ENCODE data around the gene SPEG.

SPEG gene

GRCh38 chr2:219429958-219430606, 4.6 kb upstream of the SPEG start:
- H3K4me3 ChIP-seq (ENCODE audit: control insufficient read depth, low read depth, low read length), result no peak overlapping the region
- no peak for DNase-seq (ENCODE audit: low read depth)
- TF ChIP-seq CTCF (IDR thresholded peaks at IDR 0.05; ENCODE audit: control insufficient read depth, insufficient read depth, low read depth, low read length, missing control alignments), result no peak

DNA sequence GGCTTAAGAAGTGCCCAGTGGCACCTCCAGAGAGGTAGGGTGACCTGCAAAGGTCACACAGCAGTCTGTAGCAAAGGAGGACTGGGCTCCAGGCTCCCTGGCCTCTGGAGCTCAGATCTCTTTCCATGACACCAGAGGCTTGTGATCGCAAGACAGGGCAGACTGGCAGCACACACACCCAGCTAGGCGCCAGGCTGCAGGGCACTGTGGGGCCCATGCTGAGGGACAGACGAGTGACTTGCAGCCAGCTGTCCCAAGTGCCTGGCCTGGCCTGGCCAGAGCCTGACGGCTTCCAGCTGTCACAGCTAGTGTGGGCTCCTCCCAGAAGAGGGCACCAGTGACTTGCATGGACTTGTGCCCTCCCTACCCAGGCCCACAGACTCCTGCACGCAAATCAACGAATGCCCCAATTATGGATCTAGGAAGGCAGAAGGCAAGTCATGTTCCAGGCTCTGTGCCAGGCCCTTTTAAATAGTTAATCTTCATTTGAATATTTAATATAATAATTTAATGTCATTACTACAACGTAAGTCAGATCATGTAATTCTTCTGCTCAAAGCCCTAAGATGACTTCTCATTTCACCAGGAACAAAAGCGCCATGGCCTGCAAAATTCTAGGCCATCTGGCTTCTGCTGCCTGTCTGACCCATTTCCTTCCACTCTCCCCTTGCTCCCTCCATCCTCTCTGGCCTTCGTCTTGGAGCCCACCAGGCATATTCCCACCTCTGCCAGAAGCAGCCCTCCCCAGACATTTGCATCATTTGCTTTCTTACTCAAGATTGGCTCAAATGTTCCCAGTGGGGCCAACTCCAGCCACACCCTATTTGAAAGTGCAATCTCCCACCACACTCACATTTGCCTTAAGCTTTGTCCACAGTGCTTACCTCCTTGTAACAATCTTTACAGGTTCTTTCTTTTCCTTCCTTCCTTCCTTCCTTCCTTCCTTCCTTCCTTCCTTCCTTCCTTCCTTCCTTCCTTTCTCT, 3.7 kb upstream of the SPEG start:
- TF ChIP-seq CTCF (IDR thresholded peaks at IDR 0.05; ENCODE audit: control insufficient read depth, insufficient read depth, low read depth, low read length, missing control alignments), result peak; percentile 40
- no peak overlapping the region for H3K4me3 ChIP-seq (ENCODE audit: control insufficient read depth, low read depth, low read length)
- DNase-seq (ENCODE audit: low read depth), result no peak

- DNase-seq (ENCODE audit: low read depth), result no peak
- no peak overlapping the region for H3K4me3 ChIP-seq (ENCODE audit: control insufficient read depth, low read depth, low read length)
- TF ChIP-seq CTCF (IDR thresholded peaks at IDR 0.05; ENCODE audit: control insufficient read depth, insufficient read depth, low read depth, low read length, missing control alignments), result peak; percentile 48
Measured at GRCh38 chr2:219433666-219434467, 776 bp upstream of the SPEG start.

DNA sequence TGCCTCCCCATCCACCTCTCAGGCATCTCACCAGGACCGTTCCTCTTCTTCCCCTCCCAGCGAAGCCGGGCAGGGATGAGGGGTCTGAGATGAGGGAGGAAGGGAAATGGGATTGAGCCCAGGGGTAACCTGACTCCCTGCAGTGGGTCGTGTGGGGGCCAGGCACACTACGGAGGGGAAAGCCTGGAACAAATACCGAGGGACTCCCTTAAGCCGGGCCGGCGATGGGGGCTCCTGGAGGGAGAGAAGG, 250 bp upstream of the SPEG start:
- no peak overlapping the region for H3K4me3 ChIP-seq (ENCODE audit: control insufficient read depth, low read depth, low read length)
- no peak for TF ChIP-seq CTCF (IDR thresholded peaks at IDR 0.05; ENCODE audit: control insufficient read depth, insufficient read depth, low read depth, low read length, missing control alignments)
- DNase-seq (ENCODE audit: low read depth), result no peak

DNA sequence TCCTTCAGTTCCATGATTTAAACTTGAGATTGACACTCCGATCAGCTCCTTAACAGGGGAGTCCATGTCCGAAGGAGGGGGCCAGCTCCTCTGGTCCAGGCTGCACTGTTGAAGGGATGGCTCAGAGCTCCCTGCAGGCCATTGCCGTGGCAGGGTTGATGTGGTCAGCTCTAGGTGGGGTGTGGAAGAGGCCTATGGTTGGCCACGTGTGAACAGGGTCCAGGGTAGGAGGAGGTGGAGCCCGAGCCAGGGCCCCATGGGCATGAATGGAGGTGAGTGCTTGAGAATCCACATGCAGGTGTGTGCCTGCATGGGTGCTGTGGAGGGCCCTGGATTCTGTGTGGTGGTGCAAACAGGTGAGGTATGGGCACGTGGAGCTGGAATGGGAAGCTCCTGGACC, 1.1 kb downstream of the SPEG start:
- DNase-seq (ENCODE audit: low read depth), result no peak
- no peak overlapping the region for H3K4me3 ChIP-seq (ENCODE audit: control insufficient read depth, low read depth, low read length)
- no peak for TF ChIP-seq CTCF (IDR thresholded peaks at IDR 0.05; ENCODE audit: control insufficient read depth, insufficient read depth, low read depth, low read length, missing control alignments)

GRCh38 chr2:219436491-219436890, 1.8 kb downstream of the SPEG start:
- no peak overlapping the region for H3K4me3 ChIP-seq (ENCODE audit: control insufficient read depth, low read depth, low read length)
- DNase-seq (ENCODE audit: low read depth), result no peak
- no peak for TF ChIP-seq CTCF (IDR thresholded peaks at IDR 0.05; ENCODE audit: control insufficient read depth, insufficient read depth, low read depth, low read length, missing control alignments)

All from AG09309 (cell line).